ENCODE data around the gene MYH3.

The MYH3 gene

DNA sequence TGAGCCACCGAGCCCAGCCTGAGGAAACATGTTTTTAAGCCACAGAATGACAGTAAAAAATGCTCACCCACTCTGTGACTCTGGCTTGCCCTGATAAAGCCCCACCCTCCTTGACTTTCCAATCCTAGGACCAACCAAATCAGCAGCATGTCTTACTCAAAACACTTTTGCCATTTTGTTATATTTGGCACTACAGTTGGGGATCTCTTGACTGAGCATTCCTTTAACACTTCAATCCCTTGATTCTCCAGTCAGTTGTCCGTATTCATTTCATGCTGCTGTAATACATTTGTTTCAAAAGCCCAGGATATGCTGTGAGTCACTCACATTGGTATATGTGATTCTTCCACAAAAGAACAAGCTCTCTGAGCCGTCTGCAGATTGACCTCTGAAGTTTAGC, 8.2 kb downstream of the MYH3 start:
- DNase-seq (ENCODE audit: low read depth) = no peak

DNA sequence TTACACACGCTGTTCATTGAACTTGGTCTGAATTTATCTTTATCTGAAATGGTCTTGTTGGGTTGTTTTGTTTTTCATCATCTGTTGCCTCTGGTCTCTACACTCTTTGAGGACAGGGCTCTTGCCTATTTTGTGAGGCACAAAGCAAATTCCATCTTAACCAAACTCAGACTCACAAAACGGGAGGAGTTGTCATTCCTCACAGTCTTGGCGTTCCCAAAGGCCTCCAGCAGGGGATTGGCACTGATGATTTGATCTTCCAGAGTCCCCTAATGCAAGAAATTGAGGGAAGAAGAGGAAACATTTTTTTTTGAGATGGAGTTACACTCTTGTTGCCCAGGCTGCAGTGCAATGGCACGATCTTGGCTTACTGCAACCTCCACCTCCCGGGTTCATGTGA, 8.7 kb downstream of the MYH3 start:
- no peak for DNase-seq (ENCODE audit: low read depth)

DNA sequence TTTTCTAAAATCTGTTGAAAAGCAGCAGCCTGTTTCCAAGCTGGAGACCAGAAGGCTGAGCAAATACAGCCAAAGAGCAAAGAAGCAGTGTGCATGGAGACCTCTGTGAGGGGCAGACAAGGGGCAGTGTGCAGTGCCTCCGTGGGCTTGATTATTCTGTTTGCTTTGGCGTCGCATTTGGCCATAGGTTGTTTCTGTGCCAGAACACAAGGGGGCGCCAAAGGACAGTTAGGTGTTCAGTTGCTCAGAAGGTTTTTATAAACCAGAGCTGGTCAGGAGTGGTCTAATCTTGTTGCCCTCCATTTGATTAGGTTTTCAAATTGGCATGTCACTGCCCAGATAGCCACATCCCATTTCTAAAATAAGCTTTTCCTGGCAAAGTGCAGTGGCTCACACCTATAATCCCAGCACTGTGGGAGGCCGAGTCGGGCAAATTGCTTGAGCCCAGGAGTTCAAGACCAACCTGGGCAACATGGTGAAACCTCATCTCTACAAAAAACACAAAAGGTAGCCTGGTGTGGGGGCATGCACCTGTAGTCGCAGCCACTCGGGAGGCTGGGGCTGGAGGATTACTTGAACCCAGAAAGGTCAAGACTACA, 10.6 kb downstream of the MYH3 start:
- DNase-seq (ENCODE audit: low read depth) = peak; percentile 65

DNA sequence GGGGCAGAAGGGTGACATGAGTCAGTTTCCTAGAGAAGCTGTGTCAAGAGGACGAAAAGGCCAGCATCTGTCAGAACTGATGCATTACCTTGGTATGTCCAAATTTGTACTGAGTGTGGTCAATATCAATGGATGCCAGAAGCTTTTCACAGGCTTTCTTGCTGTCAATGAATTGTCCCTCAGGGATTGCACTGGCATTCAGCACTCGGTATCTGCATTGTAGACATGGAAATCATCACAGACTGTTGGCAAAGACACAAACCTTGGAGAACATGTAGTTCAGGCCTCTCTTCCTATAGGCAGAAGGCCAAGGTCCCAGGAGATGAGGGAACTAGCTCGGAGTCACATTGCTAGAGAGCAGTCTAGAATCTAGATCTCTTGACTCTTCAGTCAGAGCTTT, 16.6 kb downstream of the MYH3 start:
- no peak for DNase-seq (ENCODE audit: low read depth)

DNA sequence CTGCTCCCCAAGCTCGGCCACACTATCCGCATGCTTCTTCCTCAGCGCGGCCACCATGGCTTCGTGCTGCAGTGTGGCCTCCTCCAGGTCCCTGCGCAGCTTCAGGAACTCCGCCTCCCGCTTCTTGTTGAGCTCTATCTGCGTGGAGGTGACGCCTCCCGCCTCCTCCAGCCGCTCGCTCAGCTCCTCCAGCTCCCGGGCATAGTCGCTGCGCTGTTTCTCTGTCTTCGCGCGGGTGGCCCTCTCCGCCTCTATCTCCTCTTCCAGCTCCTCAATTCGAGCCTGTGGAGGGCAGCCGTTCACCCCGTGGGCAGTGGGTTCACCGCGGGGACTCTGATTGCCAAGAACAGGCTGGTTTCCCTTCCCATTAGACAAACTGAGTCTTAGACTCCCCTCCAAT, 19.0 kb downstream of the MYH3 start:
- no peak for DNase-seq (ENCODE audit: low read depth)

DNA sequence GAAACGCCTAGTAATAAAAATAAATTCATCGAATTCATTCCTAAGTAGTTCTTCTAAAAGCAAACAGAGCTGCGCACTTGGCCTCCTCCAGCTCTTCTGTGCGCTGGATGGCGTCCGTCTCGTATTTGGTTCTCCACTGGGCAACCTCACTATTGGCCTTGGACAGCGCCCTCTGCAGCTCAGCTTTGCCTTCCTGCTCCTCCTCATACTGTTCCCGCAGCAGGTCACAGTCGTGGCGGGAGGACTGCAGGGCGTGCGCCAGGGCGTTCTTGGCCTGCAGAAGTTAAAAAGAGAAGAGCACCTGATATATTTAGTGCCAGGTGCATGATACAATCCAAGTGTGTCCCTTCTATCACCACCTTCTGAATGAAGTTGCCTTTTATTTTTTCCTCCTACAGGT, 21.8 kb downstream of the MYH3 start:
- DNase-seq (ENCODE audit: low read depth) = no peak

DNA sequence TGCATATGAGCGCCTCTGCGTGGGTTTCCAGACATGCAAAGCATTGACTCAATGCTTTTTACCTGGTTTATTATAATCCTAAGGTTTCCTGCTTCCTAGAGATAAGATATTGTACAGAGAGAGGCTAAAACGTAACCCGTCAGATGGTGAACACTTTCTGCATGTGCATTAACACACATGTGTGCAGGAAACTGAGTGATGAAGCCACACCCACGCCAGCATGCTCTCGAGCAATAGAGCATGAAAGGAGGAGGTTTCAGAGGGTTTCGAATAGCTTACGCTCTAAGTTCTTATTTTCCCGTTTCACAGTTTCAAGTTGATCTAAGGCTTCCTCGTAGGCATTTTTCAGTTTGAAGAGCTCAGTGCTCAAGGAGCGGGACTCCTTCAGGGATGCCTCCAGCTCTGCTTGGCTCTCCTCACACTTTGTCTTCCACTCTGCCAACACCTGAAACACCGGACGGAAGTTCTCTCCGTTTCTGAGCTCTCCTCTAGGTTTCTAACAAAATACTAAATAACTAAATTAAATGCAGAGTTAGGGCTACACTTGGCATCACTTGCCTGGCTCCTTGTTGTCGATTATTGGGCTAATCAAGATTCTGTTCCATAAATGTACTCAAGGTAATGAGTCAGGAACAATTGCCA, 23.2 kb downstream of the MYH3 start:
- no peak for DNase-seq (ENCODE audit: low read depth)

DNA sequence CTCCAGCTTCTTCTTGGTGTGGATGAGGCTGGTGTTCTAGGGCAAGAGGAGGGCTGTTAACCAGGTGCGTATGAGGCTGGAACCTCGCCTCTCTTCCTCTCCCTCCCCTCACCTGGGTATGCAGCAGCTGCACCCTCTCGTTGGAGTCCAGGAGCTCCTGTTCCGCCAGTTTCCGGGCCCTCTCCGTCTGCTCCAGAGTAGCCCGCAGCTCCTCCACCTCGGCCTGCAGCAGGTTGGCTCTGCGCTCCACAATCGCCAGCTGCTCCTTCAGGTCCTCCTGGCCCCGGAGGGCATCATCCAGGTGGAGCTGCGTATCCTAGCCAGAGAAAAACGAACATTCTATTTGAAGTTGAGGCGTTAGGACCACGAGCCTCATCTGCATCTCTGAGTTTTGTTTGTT, 25.4 kb downstream of the MYH3 start:
- DNase-seq (ENCODE audit: low read depth) = no peak

DNA sequence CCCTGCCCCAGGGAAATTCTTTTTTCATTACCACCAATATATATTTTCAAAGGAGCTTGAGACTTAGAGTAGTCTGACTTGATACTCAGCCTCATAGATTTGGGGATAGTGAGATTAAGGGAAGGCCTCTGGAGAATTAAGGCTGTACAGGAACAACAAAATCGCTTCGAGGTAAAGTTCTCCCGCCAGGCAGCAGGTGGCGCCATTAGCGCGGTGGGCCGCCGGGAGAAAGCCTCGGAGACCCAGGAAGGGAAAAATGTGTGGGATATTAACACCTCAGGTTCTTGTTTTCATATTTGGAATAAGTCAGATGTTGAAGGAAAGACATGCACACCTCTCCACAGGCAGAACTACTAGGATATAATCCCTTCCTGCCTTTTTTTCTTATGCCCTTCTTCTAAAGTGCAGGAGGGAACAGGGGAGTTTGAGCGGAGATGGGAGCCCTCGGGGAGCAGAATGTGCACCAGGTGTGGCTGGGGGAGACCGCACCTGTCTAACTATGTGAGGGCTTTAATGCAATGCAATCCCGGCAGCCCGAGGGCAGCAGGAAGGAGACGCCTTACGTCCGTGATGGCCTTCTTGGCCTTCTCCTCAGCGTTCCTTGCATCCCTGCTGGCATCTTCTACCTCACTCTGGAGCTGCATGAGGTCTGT, 25.9 kb downstream of the MYH3 start:
- DNase-seq (ENCODE audit: low read depth) = no peak

DNA sequence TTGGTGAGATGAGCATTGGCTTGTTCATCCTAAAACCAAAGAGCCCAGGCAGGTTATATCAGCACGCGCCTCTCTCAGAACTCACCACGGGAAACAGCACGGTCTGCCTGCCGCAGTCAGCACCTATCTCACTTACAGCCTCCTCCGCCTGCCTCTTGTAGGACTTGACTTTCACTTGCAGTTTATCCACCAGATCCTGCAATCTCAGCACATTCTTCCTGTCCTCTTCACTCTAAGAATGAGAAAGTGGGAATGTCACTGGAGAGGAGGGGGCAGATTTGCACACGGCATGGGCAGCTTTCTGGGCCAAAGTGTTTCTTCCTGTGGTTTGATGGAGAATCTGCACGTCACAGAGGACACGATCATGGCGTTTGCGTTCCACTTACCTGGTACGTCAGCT, 27.4 kb downstream of the MYH3 start:
- no peak for DNase-seq (ENCODE audit: low read depth)

DNA sequence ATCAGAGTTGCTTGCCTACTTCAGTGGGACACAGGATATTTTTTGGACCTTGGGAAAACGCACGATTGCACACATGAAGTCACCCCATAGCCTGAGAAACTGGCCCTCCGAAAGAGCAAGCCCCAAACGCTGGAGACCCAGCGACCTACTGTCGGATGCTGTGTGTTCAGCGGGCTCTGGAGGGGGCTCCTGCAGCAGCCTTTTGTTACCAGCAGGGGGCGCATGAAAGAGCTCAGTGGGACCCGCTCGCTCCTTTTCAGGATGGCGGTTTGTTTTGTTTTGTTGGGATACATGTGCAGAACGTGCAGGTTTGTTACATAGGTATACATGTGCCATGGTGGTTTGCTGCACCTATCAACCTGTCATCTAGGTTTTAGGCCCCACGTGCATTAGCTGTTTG, 28.4 kb downstream of the MYH3 start:
- no peak for DNase-seq (ENCODE audit: low read depth)

DNA sequence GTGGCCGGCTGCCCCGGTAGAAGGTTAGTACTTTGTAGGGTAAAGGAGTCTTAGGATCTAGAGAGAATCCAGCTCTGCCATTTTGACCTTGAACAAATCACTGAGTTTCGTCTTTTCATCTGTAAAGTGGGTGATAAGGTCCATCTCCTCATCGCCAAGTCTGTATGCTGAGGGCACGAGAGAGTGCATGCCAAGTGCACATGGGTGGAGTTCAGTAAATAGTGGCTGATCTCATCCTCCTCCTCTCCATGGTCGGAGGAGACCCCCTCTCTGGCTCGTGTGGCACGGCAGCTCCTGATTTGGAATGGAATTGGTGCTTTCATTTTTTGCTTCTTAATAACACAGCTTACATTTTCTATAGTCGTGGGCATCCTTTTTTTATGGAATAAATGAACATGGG, 30.7 kb downstream of the MYH3 start:
- DNase-seq (ENCODE audit: low read depth) = no peak

DNA sequence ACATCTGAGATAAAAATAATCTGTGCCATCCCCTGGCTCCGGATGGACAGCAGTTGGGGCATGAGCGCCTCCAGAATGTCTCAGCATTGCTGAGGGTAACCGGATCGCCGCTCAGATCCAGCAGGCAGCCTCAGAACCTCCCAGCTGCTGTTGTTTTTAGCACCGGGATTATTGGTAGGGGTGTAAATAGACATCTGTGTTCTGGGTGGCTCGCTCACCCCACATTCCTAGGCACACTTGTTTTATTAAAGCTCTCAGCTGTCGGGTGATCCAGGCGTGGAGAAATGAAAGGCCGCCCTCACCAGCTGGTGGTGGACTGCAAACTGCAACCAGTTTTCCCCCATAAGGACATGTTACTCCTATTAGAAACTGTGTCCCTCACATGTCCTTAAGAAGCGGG, 32.1 kb downstream of the MYH3 start:
- no peak for DNase-seq (ENCODE audit: low read depth)

DNA sequence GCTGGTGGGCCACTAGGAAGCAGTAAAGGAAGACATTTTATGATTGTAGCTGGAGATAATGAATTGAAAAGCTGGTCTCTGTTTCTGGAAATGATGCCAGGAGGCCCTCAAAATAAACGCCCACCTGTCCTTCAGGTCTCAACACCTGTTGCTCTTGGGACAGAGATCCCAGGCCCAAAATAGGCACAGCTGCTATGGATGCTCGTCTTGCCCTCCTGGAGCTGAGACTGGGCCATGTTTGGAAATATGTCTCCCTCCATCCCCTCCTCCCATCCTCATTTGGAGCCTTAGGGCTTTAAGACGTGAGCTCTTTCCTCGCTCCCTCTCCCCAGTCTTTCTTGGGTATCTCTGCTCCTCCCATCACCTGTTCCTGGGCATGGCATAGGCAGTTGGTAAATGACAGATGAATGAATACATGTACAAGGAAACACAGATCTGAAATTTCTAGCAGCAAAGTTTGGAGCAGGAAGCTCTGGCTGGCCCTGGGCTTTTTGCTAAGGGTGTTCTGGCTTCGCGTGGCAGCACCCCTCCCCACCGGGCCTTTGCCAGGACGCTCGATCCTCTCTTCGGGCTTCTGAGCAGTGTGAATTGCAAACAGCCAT, 33.3 kb downstream of the MYH3 start:
- no peak for DNase-seq (ENCODE audit: low read depth)

DNA sequence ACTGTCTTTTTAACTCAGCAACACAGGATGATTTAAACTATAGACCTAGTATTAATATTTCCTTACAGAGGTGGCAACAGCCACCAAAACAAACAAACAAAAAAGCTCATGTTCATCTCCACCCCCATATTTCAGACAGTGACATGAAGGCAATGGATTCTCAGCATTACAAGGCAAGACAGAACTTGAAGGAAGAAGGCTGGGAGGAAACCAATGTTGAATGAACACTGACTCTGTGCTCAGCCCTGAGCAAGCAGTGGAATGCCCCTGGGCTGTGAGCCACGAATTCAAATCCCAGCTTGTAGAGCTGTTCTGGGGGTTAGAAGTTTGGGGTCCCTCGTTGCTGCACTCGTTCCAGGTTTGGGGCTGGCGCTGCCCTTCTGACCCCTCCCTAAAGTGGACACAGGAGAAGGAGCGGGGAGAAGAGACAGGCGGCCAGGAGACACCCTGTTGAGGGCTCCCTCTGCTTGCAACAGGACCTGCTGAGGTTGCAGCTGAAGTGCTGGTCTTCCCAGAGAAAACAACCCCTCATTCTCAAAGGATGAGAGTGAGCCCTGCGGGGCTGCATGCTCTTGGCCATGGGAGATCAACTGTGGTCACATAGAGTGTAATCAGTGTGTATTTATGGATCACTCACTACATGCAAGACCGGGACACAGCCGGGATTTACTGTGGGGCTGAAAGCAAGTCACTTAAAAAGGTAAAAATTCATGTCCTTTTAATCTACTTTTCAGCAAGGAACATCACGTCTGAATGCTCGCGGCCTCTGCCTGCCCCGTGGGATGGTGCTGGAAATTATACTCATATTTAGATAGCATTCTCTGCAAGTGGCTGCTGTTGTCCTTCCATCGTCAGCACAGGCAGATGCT, 34.3 kb downstream of the MYH3 start:
- DNase-seq (ENCODE audit: low read depth) = no peak

DNA sequence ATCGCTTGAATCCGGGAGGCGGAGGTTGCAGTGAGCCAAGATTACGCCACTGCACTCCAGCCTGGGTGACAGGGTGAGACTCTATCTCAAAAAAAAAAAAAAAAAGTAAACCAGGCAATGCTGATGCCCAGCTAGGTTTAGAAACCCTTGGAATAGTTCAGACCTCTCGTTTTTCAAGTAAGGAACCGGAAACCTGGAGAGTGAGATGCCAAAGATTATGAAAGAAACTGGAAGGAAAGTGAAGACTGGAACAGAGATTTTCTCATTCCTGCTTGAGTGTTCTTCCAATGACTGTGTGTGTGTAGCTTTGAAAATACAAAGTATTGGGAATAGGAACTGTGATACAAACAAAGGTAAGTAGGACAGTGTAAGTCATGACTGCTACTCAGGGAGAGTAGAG, 35.7 kb downstream of the MYH3 start:
- no peak for DNase-seq (ENCODE audit: low read depth)

DNA sequence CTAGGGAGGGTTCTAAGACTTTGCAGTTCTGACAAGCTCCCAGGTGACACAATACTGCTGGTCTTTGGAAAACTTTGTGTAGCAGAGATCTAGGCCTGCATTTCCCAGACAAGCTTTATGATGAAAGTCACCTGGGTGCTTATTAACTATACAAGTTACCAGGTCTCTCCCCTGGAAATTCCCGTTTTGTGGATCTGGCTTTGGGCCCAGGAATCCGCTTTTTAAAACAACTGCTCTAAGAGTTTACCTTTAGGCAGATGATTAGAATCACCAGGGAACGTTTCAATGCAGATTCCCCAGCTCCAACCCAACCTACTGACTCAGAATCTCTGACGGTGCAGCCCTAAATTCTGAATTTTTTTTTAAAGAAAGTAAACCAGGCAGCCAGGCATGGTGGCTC, 36.3 kb downstream of the MYH3 start:
- DNase-seq (ENCODE audit: low read depth) = no peak

DNA sequence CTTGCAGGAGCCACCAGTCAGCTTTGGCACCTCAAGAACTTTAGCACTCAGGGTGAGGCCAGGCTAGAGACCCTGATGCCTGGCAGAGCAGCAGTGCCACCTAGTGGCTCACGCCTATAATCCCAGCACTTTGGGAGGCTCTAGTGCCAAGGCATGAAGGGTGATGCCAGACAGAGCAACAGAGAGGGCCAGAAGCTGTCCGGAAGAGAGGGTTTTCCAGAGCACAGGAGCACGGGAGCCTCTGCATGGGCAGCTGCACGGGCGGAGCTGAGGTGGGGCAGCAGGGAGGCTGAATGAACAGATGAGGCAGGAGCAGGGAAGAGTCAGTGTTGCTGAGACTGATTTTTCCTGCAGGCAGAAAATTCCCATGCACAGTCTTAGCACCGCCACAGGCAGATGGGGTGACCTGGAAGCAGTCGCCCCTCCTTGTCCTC, 38.9 kb downstream of the MYH3 start:
- DNase-seq (ENCODE audit: low read depth) = peak; percentile 21

DNA sequence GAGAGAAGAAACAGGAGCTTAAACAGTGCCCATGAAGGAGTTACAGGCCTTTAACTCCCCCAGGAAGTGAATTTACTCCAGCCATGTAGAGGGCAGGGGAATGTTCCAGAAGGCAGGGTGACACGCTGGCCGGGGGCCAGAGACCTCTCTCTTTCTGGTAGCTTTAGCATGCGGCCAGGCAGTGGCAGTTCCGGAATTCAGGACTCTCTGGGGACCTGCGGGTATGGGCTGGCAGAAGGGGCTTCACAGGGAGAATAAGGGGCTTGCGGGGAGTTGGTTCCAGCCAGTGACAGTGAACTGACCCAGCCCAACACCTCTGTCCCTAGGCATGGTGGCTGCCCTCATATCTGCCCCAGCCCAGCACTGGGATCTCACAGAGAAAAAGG, 40.0 kb downstream of the MYH3 start:
- DNase-seq (ENCODE audit: low read depth) = no peak

DNA sequence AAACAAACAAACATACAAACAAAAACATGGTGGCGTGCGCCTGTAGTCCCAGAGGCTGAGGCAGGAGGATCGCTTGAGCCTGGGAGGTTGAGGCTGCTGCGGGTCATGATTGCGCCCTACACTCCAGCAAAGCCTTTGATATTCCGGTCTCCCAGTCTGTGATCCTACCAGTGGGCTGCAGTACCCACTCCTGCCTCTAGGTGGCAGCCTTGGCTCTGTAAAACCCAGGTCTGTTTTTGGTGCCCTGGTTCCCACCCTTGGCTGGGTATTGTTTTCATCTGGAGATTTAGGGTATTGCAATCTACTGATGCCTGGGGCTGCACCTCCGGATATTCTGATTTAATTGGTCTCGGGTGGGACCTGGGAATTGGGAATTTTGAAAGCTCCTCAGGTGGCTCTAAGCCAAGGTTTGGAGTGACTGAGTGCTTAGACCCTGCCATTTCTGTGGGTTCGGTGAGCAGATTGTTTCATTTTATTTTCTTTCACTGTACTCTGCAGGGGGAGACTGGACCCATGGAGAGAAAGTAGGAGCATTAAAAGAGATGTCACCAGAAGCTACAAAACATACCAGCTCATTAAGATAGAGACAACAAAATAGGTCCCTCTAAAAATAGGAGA, 40.5 kb downstream of the MYH3 start:
- peak; percentile 53 for DNase-seq (ENCODE audit: low read depth)

DNA sequence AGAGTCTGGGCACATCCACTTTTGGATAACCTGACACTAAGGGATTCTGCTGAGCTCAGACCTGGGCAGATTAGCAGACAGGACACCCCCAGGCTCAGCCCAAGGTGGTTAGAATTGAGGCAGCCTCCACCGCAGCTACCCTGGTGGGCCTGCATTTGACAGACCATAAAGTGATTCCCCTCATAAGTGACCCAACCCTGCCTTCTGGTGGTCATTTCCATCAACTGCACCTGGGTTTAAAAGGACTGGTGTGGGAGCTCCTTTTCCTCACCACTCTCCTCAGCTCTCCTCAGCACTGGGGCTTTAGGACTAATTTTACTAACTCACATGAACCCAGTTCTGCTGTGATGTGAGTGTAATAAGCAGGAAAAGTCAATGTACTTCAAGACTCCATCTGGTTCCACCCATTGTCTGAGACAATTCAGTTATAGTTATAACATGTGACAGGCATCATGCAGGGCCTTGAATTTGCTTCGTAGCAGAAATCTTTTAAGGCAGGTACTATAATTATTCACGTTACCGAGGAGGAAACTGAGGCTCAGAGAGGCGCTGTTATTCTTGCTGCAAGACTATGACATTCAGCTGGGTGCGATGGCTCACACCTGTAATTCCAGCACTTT, 42.5 kb downstream of the MYH3 start:
- DNase-seq (ENCODE audit: low read depth) = no peak
